Measurements from ENCODE around the gene SLC39A13.

SLC39A13 gene

GRCh38 chr11:47384498-47384897, 23.9 kb upstream of the SLC39A13 start:
- no peak for DNase-seq (ENCODE audit: low spot score)

GRCh38 chr11:47387944-47388696, 20.3 kb upstream of the SLC39A13 start:
- DNase-seq (ENCODE audit: low spot score), result no peak

- no peak for DNase-seq (ENCODE audit: low spot score)
These were observed 19.5 kb upstream of the SLC39A13 start for GRCh38 chr11:47388697-47389576.

DNA sequence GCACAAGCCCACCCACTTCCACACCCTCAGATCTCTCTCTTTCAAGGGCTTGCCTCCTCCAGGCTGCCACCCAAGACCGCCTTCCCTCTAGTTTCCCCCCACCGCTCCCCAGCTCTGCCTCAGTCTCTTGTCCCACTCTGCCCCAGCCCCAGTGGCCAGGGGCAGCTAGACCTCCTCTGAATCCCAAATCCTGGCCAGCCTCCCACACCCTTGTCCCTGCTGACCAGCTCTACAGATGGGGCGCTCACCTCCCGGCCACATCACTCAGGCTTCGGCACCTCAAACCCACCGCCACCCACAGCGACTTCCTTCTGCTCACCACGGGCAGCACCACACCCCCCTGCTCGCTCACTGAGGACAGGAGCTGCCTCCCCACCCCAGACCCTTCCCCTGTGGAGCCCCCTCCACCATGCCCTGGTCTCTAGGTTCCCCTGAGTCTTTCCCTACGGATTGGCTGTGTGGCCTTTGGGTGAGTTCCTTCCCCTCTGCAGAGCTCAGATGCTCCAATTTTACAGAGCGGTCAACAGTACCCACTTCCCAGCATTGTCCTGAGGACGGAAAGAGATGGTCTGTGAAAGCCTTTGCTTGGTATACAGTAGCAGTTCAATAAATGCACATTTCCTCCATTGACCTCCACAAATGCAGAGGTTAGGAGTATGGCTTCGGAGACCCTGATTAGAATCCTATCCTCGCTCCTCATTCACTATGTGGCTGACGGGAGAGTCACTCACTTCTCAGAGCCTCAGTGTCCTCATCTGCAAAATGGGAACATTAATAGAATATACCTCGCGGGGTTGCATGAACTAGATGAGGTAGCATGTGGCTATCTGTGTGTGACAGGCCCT, 18.6 kb upstream of the SLC39A13 start:
- DNase-seq (ENCODE audit: low spot score), result no peak

GRCh38 chr11:47390422-47390760, 18.0 kb upstream of the SLC39A13 start:
- no peak for DNase-seq (ENCODE audit: low spot score)

- no peak for DNase-seq (ENCODE audit: low spot score)
These were observed 17.3 kb upstream of the SLC39A13 start for GRCh38 chr11:47391077-47391583.

GRCh38 chr11:47391711-47392432, 16.5 kb upstream of the SLC39A13 start:
- no peak for DNase-seq (ENCODE audit: low spot score)

GRCh38 chr11:47392546-47393162, 15.7 kb upstream of the SLC39A13 start:
- peak; percentile 51 for DNase-seq (ENCODE audit: low spot score)

- peak; percentile 54 for DNase-seq (ENCODE audit: low spot score)
These were observed 15.0 kb upstream of the SLC39A13 start for GRCh38 chr11:47393163-47394049.

GRCh38 chr11:47394050-47394321, 14.4 kb upstream of the SLC39A13 start:
- DNase-seq (ENCODE audit: low spot score), result no peak

GRCh38 chr11:47394322-47395222, 13.8 kb upstream of the SLC39A13 start:
- peak; percentile 34 for DNase-seq (ENCODE audit: low spot score)

- DNase-seq (ENCODE audit: low spot score), result no peak
These were observed 13.0 kb upstream of the SLC39A13 start for GRCh38 chr11:47395223-47396048.

DNA sequence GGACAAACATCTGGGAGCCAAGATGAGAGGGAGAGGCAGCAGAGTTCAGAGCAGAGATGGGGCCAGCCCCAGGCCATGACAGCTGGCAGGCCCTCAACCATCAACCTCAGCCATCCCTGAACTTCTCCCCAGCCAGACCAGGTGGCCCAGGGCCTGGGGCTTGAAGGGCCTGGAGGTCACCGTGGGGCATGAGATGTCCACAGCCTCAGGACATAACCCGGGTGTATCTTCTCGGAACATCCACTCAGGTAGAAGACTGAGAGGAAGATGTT, 12.4 kb upstream of the SLC39A13 start:
- no peak for DNase-seq (ENCODE audit: low spot score)

DNA sequence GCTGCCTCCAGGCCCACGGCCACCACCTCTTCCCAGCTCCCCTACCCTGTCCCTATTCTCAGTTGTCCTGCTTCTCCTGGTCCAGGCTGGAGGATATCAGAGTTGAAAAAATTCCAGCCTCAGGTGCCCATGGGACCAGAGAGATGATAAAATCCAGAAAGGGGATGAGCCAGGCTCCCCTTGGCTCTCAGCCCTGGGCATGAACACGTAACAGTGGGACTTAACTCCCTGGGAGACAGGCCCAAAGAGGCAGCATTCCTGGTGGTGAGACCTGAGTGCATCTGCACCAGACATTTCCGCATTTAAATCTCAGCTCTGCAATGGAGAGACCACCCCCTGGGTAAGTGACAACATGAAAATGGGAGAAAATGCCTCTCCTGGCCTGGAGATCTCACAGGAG, 10.4 kb upstream of the SLC39A13 start:
- DNase-seq (ENCODE audit: low spot score), result no peak

GRCh38 chr11:47398551-47398950, 9.8 kb upstream of the SLC39A13 start:
- no peak for DNase-seq (ENCODE audit: low spot score)

- DNase-seq (ENCODE audit: low spot score), result no peak
These were observed 8.3 kb upstream of the SLC39A13 start for GRCh38 chr11:47399860-47400767.

DNA sequence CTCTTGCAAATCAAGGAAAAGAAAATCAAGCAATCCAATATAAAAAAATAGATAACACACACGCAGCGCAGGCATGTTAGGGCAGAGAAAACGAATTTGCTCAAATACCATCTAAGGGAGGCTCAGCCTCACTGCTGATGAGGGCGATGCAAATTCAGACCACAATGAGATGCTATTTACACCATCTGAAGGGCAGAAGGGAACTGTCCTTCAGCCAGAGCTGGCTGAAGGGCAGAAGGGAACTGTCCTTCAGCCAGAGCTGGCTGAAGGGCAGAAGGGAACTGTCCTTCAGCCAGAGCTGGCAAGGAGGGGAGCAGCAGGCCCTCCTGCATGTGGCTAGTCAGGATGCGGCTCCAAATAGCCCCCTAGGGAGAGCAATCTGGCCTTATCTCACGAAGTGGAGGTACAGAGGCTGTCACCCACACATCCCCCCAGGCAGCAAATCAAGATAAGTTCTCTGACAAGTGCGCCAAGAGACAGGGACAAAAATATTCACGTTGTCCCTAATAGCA, 7.6 kb upstream of the SLC39A13 start:
- DNase-seq (ENCODE audit: low spot score), result no peak
